CD14-positive monocyte (primary cell): Measurements from ENCODE around the gene PNPLA3. TPM values are rescaled to one million over a fixed set of nuclear protein-coding genes. Genes with fewer than 3 reads are reported as not detected.

Experiments
- DNase-seq, 3 donors: peaks; one replicate each; pipeline ENCODE4 v3.0.0-alpha.2; 2011 to 2022
- H2AFZ ChIP-seq: 2 replicates; pipeline ENCODE4 v1.6.0; 2012; ENCODE audit warnings: mild to moderate bottlenecking, low read depth, low read length, inconsistent platforms; ENCODE audit not compliant: insufficient read depth, poor library complexity, severe bottlenecking
- H3K27ac ChIP-seq, 2 donors: 1 replicate in 1 of 2; 2 replicates in 1 of 2; pipeline ENCODE4 v1.5.1; 2012 to 2013; ENCODE audit warnings: low read length in 2 of 2, control low read depth in 1 of 2, inconsistent platforms in 1 of 2, low read depth in 1 of 2, mild to moderate bottlenecking in 1 of 2
- H3K27me3 ChIP-seq, 2 donors: one replicate each; pipeline versions ENCODE4 v1.6.0 to v1.6.1; 2011 to 2013; ENCODE audit warnings: low read length in 2 of 2; ENCODE audit not compliant: control insufficient read depth in 2 of 2, insufficient read depth in 2 of 2
- H3K36me3 ChIP-seq, 2 donors: replicated peaks in 1 of 2; 1 replicate in 1 of 2; 2 replicates in 1 of 2; pipeline versions ENCODE4 v1.5.1 to v1.6.1; 2012 to 2013; ENCODE audit warnings: low read length in 2 of 2, control low read depth in 1 of 2, inconsistent platforms in 1 of 2, mild to moderate bottlenecking in 1 of 2; ENCODE audit not compliant: insufficient read depth in 2 of 2, control insufficient read depth in 1 of 2
- H3K4me1 ChIP-seq, 2 donors: 1 replicate in 1 of 2; 2 replicates in 1 of 2; pipeline versions ENCODE4 v1.5.1 to v1.6.1; 2012 to 2013; ENCODE audit warnings: low read length in 2 of 2, control low read depth in 1 of 2, inconsistent platforms in 1 of 2, mild to moderate bottlenecking in 1 of 2, moderate library complexity in 1 of 2; ENCODE audit not compliant: insufficient read depth in 2 of 2, control insufficient read depth in 1 of 2
- H3K4me2 ChIP-seq: replicated peaks from 2 replicates; pipeline ENCODE3; 2012; ENCODE audit warnings: low read length, moderate library complexity, mild to moderate bottlenecking; ENCODE audit not compliant: poor library complexity, severe bottlenecking; ENCODE audit errors: extremely low read depth
- H3K4me3 ChIP-seq, 3 experiments: fragments of 200-600 bp in 1 of 3; sonication (generic) in 1 of 3; replicated peaks in 1 of 3; 1 replicate in 2 of 3; 2 replicates in 1 of 3; pipeline ENCODE4 v1.5.1; 2011 to 2013; ENCODE audit warnings: low read length in 3 of 3, mild to moderate bottlenecking in 3 of 3, control low read depth in 2 of 3, low read depth in 2 of 3, inconsistent platforms in 1 of 3, moderate library complexity in 1 of 3
- H3K79me2 ChIP-seq: 2 replicates; pipeline ENCODE4 v1.6.0; 2012; ENCODE audit warnings: mild to moderate bottlenecking, control low read depth, inconsistent platforms, low read length, moderate library complexity; ENCODE audit not compliant: insufficient read depth
- H3K9ac ChIP-seq: 2 replicates; pipeline ENCODE4 v1.6.0; 2017; ENCODE audit warnings: low read length, mild to moderate bottlenecking; ENCODE audit not compliant: insufficient read depth, poor library complexity, severe bottlenecking
- H3K9me3 ChIP-seq, 2 donors: replicated peaks in 1 of 2; 1 replicate in 1 of 2; 2 replicates in 1 of 2; pipeline versions ENCODE4 v1.5.1 to v1.6.1; 2012 to 2013; ENCODE audit warnings: low read length in 2 of 2, control low read depth in 1 of 2; ENCODE audit not compliant: control insufficient read depth in 1 of 2, insufficient read depth in 1 of 2
- H4K20me1 ChIP-seq: 2 replicates; pipeline ENCODE4 v1.6.0; 2012; ENCODE audit warnings: mild to moderate bottlenecking, low read length, control low read depth, moderate library complexity; ENCODE audit not compliant: insufficient read depth
- H3K27ac Mint-ChIP-seq, 7 donors: one replicate each; pipeline ENCODE4 v1.8.0; 2020; ENCODE audit warnings: mild to moderate bottlenecking in 7 of 7, mixed read lengths in 7 of 7, moderate library complexity in 6 of 7, inconsistent platforms in 2 of 7
- H3K27me3 Mint-ChIP-seq, 3 donors: one replicate each; pipeline ENCODE4 v1.8.0; 2021 to 2022; ENCODE audit warnings: low read depth in 3 of 3, mild to moderate bottlenecking in 3 of 3, mixed read lengths in 3 of 3, moderate library complexity in 3 of 3, inconsistent platforms in 1 of 3
- H3K36me3 Mint-ChIP-seq, 2 donors: one replicate each; pipeline ENCODE4 v1.8.0; 2020; ENCODE audit warnings: mixed read lengths in 2 of 2, inconsistent platforms in 1 of 2, mild to moderate bottlenecking in 1 of 2
- H3K4me1 Mint-ChIP-seq: one replicate; pipeline ENCODE4 v1.8.0; 2020; ENCODE audit warnings: mild to moderate bottlenecking, mixed read lengths
- H3K4me3 Mint-ChIP-seq, 2 donors: one replicate each; pipeline ENCODE4 v1.8.0; 2020; ENCODE audit warnings: mild to moderate bottlenecking in 2 of 2, mixed read lengths in 2 of 2, moderate library complexity in 1 of 2
- H3K9me3 Mint-ChIP-seq, 7 donors: one replicate each; pipeline ENCODE4 v1.8.0; 2020 to 2022; ENCODE audit warnings: mixed read lengths in 7 of 7, mild to moderate bottlenecking in 6 of 7, moderate library complexity in 6 of 7, inconsistent platforms in 2 of 7
- CTCF ChIP-seq: fragments of 200-600 bp; IDR thresholded peaks from one replicate; pipeline ENCODE4 v1.8.0; 2022; ENCODE audit warnings: antibody characterized with exemption, mild to moderate bottlenecking
- WGBS: methylation state at CpG from one replicate; pipeline ENCODE4 v1.1.5; 2013; ENCODE audit warnings: missing lambda C conversion rate; ENCODE audit not compliant: insufficient coverage; 5-methylcytosine and 5-hydroxymethylcytosine counted together
- intact Hi-C, 2 donors: fragments of 100-400 bp; cut with micrococcal nuclease; formaldehyde crosslinking; loops; one replicate each; pipeline versions ENCODE4 v1.15.0 to v1.15.1; 2023
- polyA plus RNA-seq, 3 donors: library from polyadenylated mRNA; depleted of rRNA in 1 of 3; unstranded in 2 of 3; stranded (reverse) in 1 of 3; fragments of 300-500 nt in 2 of 3; fragments of >200 nt in 1 of 3; fragmentation: Illumina TruSeq in 2 of 3; gene quantifications; 1 replicate in 2 of 3; 2 replicates in 1 of 3; pipeline ENCODE4 v1.2.3, GENCODE V29; 2012 to 2021

Gene PNPLA3
- polyA plus RNA-seq, 3 donors, result not detected

DNA sequence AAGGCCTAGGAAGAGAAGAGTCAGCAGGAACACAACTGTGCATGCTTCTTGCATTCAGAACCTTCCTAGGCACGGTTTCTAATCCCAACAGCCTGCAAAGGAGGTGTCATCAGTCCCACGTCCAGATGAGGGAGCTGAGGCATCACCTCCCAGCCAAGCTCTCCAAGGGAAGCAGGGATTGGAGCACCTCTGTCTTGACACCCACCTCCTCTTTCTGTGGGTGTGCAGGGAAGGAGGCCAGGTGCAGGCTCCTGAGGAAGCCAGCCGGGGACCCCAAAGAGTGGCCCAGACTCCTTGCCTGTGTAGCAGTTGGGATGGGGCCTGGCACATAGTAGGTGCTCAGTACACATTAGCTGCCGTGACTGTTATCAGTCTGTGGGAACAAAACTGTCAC, 33.7 kb upstream of the PNPLA3 start:
- peaks cover 38 to 56% (median 41%) of the 10 kb centered on the region in 3 donors for H3K27me3 Mint-ChIP-seq
- no peak overlapping the region for H3K4me3 ChIP-seq
- no peak overlapping the region for H3K4me3 Mint-ChIP-seq
- peak overlapping the region in 1 of 7 donors; percentile 68 for H3K27ac Mint-ChIP-seq
- DNase-seq, result no peak
- H3K36me3 Mint-ChIP-seq, result no peaks in the 10 kb centered on the region
- peaks cover 0 to 3% (median 0%) of the 10 kb centered on the region in 7 donors for H3K9me3 Mint-ChIP-seq
- no peak overlapping the region for H3K9ac ChIP-seq
- no peaks in the 10 kb centered on the region for H3K4me1 ChIP-seq
- H3K79me2 ChIP-seq, result no peaks in the 10 kb centered on the region
- no peaks in the 10 kb centered on the region for H3K4me1 Mint-ChIP-seq
- WGBS, result 80% methylated on average over 1 of the region's 4 CpGs
- TF ChIP-seq CTCF, result no peak
- H4K20me1 ChIP-seq, result no peaks in the 10 kb centered on the region
- no peaks in the 10 kb centered on the region for H3K36me3 ChIP-seq
- H3K4me2 ChIP-seq, result no peak overlapping the region
- no peaks in the 10 kb centered on the region for H3K9me3 ChIP-seq
- H3K27me3 ChIP-seq, result peaks cover 4 to 35% of the 10 kb centered on the region in 2 donors
- H2AFZ ChIP-seq, result no peak overlapping the region
- no peak overlapping the region for H3K27ac ChIP-seq
- intact Hi-C loops, result no loop called here

GRCh38 chr22:43890901-43891331, 32.7 kb upstream of the PNPLA3 start:
- no peak overlapping the region for H2AFZ ChIP-seq
- Mint-ChIP-seq H3K9me3 (peaks cover 0 to 3% (median 0%) of the 10 kb centered on the region in 7 donors), H3K36me3 (no peaks in the 10 kb centered on the region), H3K27me3 (peaks cover 40 to 58% (median 43%) of the 10 kb centered on the region in 3 donors), H3K4me3 (peak overlapping the region in 1 of 2 donors; percentile 53), H3K4me1 (no peaks in the 10 kb centered on the region), H3K27ac (no peak overlapping the region)
- no peaks in the 10 kb centered on the region for H3K79me2 ChIP-seq
- no peak overlapping the region for H3K4me3 ChIP-seq
- intact Hi-C loops, result no loop called here
- H3K27ac ChIP-seq, result no peak overlapping the region
- H3K9ac ChIP-seq, result no peak overlapping the region
- no peak for DNase-seq
- H3K36me3 ChIP-seq, result no peaks in the 10 kb centered on the region
- no peaks in the 10 kb centered on the region for H4K20me1 ChIP-seq
- H3K27me3 ChIP-seq, result peaks cover 4 to 35% of the 10 kb centered on the region in 2 donors
- TF ChIP-seq CTCF, result no peak
- 21% methylated on average over 23 of the region's 24 CpGs for WGBS
- H3K4me2 ChIP-seq, result no peak overlapping the region
- H3K4me1 ChIP-seq, result no peaks in the 10 kb centered on the region
- no peaks in the 10 kb centered on the region for H3K9me3 ChIP-seq
